HEK293 (cell line): ENCODE results near the gene NIPBL.
"Not testable (repeated sequence)": the region's sequence is repeated elsewhere in the genome, so short reads cannot be mapped to it uniquely, and the experiment has no call there.

Experiments
- CTCF ChIA-PET: fragments of 350-600 bp; formaldehyde crosslinking; extraction: SDS; loops from one replicate; lab custom pipeline; 2021; ENCODE audit warnings: antibody characterized with exemption; lab: Yijun Ruan, JAX
- POLR2A ChIA-PET: fragments of 300-600 bp; formaldehyde crosslinking; extraction: SDS; loops from one replicate; lab custom pipeline; 2020; ENCODE audit warnings: antibody characterized with exemption, inconsistent platforms; lab: Yijun Ruan, JAX
- H3K27ac ChIP-seq: fragments of 200-500 bp; sonication (Bioruptor generic); 2 replicates; pipeline ENCODE4 v1.5.1; 2014; ENCODE audit warnings: low read depth, low read length, control low read depth, inconsistent platforms; ENCODE audit errors: extremely low read depth
- H3K36me3 ChIP-seq, 2 experiments: fragments of 200-500 bp in 1 of 2; sonication (Bioruptor generic) in 1 of 2; 1 replicate in 1 of 2; 2 replicates in 1 of 2; pipeline ENCODE4 v1.5.1; 2014 to 2017; ENCODE audit warnings: inconsistent platforms in 2 of 2, low read length in 2 of 2; ENCODE audit not compliant: control insufficient read depth in 2 of 2, insufficient read depth in 1 of 2
- H3K4me1 ChIP-seq: fragments of 200-500 bp; sonication (Bioruptor generic); 2 replicates; pipeline ENCODE4 v1.5.1; 2014; ENCODE audit warnings: mild to moderate bottlenecking, low read length, inconsistent platforms; ENCODE audit not compliant: control insufficient read depth, insufficient read depth
- H3K4me3 ChIP-seq: 2 replicates; pipeline ENCODE4 v1.5.1; 2011; ENCODE audit warnings: low read depth, mild to moderate bottlenecking, control low read depth, low read length, moderate library complexity
- H3K9me3 ChIP-seq: fragments of 200-500 bp; sonication (Bioruptor generic); 2 replicates; pipeline ENCODE4 v1.5.1; 2014; ENCODE audit warnings: low read depth, low read length, inconsistent platforms; ENCODE audit not compliant: control insufficient read depth, insufficient read depth
- BCL11B ChIP-seq: fragments of 450-650 bp; formaldehyde crosslinking; IDR thresholded peaks from 2 replicates; pipeline ENCODE4 v1.5.1; 2016; ENCODE audit warnings: low read depth, missing biosample characterization, missing genetic modification characterization
- GLI2 ChIP-seq: fragments of 450-650 bp; formaldehyde crosslinking; IDR thresholded peaks from 2 replicates; pipeline ENCODE4; 2017; ENCODE audit warnings: missing biosample characterization, missing genetic modification characterization, low read depth, borderline replicate concordance
- ZBTB48 ChIP-seq: fragments of 450-650 bp; formaldehyde crosslinking; IDR thresholded peaks from 2 replicates; pipeline ENCODE4 v1.5.1; 2016; ENCODE audit warnings: missing biosample characterization, missing genetic modification characterization
- ZNF112 ChIP-seq: fragments of 450-650 bp; formaldehyde crosslinking; IDR thresholded peaks from 2 replicates; pipeline ENCODE4 v1.5.0; 2017; ENCODE audit warnings: missing biosample characterization, missing genetic modification characterization
- ZNF114 ChIP-seq: fragments of 450-650 bp; formaldehyde crosslinking; IDR thresholded peaks from 2 replicates; pipeline ENCODE4 v1.5.0; 2017; ENCODE audit warnings: missing biosample characterization, missing genetic modification characterization
- ZNF138 ChIP-seq: fragments of 450-650 bp; formaldehyde crosslinking; IDR thresholded peaks from 2 replicates; pipeline ENCODE4 v1.5.1; 2016; ENCODE audit warnings: missing biosample characterization, missing genetic modification characterization, borderline replicate concordance
- ZNF140 ChIP-seq: fragments of 450-650 bp; formaldehyde crosslinking; IDR thresholded peaks from 2 replicates; pipeline ENCODE4 v1.5.1; 2016; ENCODE audit warnings: missing biosample characterization, missing genetic modification characterization
- ZNF146 ChIP-seq: fragments of 450-650 bp; formaldehyde crosslinking; IDR thresholded peaks from 2 replicates; pipeline ENCODE4 v1.5.1; 2016; ENCODE audit warnings: missing biosample characterization, missing genetic modification characterization
- ZNF174 ChIP-seq: fragments of 450-650 bp; formaldehyde crosslinking; IDR thresholded peaks from 2 replicates; pipeline ENCODE4 v1.5.0; 2017; ENCODE audit warnings: missing biosample characterization, mild to moderate bottlenecking, missing genetic modification characterization
- ZNF302 ChIP-seq: fragments of 450-650 bp; formaldehyde crosslinking; IDR thresholded peaks from 2 replicates; pipeline ENCODE4 v1.5.1; 2016; ENCODE audit warnings: missing biosample characterization, missing genetic modification characterization, low read depth
- TF ChIP-seq, protein P1 (sequence below): fragments of 450-650 bp; formaldehyde crosslinking; IDR thresholded peaks from 2 replicates; pipeline ENCODE4 v1.5.1; 2017; ENCODE audit warnings: missing biosample characterization, missing genetic modification characterization
- TF ChIP-seq, protein P2 (sequence below): fragments of 450-650 bp; formaldehyde crosslinking; IDR thresholded peaks from 2 replicates; pipeline ENCODE4 v1.5.1; 2016; ENCODE audit warnings: missing biosample characterization, missing genetic modification characterization
- TF ChIP-seq, protein P3 (sequence below): fragments of 450-650 bp; formaldehyde crosslinking; IDR thresholded peaks from 2 replicates; pipeline ENCODE4 v1.5.1; 2016; ENCODE audit warnings: missing biosample characterization, missing genetic modification characterization
- TF ChIP-seq, protein P4 (sequence below): fragments of 450-650 bp; formaldehyde crosslinking; conservative IDR thresholded peaks from 2 replicates; pipeline ENCODE4 v1.5.1; 2016; ENCODE audit warnings: low read depth, missing biosample characterization, missing genetic modification characterization

Gene NIPBL

DNA sequence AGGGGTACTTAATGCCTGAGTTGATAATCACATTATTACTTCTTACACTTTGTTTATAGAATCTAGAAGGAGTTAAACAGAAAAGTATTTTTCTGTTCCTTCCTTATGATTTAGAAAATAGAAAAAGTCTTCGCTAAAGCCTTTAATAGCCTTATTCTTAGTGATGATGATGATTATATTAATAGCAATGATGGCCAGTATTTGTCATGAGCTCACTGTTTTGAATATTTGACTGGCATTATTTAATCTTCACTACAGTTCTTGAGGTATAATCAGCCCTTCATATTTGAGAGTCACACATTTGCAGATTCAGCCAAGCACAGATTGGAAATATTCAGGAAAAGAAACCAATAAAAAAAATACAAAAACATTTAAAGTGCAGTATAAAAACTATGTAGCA is 23.3 kb downstream of the NIPBL start:
- POLR2A ChIA-PET: no interaction called here
- TF ChIP-seq, protein P1, sequence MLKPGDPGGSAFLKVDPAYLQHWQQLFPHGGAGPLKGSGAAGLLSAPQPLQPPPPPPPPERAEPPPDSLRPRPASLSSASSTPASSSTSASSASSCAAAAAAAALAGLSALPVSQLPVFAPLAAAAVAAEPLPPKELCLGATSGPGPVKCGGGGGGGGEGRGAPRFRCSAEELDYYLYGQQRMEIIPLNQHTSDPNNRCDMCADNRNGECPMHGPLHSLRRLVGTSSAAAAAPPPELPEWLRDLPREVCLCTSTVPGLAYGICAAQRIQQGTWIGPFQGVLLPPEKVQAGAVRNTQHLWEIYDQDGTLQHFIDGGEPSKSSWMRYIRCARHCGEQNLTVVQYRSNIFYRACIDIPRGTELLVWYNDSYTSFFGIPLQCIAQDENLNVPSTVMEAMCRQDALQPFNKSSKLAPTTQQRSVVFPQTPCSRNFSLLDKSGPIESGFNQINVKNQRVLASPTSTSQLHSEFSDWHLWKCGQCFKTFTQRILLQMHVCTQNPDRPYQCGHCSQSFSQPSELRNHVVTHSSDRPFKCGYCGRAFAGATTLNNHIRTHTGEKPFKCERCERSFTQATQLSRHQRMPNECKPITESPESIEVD: peak; percentile 15; the same call in 1 of the 2 replicates
- TF ChIP-seq GLI2 (tag by site-specific recombination): no peak
- Histone ChIP-seq H3K9me3 (peaks cover 2% of the 10 kb centered on the region; the same call in 1 of the 2 replicates), H3K4me1 (peaks cover 14% of the 10 kb centered on the region), H3K36me3 (no peaks in the 10 kb centered on the region), H3K27ac (no peak overlapping the region), H3K4me3 (no peak overlapping the region)
- CTCF ChIA-PET: interaction anchor here (1.6 kb wide), 1 partner anchor 15 kb away, joined by 3 read pairs; no protein-coding TSS in a partner anchor

DNA sequence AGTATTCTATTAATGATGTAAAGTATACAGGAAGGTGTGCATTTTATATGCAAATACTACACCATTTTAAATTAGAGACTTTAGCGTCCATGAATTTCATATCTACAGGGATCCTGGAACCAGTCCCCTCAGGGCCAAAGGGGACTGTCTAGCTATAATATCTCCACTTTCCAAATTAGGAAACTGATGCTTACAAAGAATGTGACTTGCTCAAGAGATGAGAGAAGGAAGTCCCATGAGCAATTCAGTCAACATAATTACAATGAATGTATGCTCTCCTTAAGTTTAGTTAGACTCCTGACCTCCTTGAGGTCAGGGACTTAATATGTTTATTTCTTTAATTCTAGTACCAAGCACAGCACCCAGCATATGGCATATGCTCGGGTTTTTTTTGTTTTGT is 23.7 kb downstream of the NIPBL start:
- CTCF ChIA-PET: interaction anchor here (1.6 kb wide), 1 partner anchor 15 kb away, joined by 3 read pairs; no protein-coding TSS in a partner anchor
- POLR2A ChIA-PET: no interaction called here

DNA sequence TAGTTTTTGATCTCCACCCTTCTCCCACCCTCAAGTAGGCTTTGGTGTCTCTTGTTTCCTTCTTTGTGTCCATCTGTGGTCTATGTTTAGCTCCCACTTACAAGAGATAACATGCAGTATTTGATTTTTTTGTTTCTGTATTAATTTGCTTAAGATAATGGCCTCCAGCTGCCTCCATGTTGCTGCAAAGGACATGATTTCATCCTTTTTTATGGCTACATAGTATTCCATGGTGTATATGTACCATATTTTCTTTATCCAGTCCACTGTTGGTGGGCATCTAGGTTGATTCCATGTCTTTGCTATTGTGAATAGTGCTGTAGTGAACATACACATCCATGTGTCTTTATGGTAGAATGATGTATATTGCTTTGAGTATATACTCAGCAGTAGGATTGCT is 24.5 kb downstream of the NIPBL start:
- H3K4me1 ChIP-seq: peaks cover 14% of the 10 kb centered on the region
- CTCF ChIA-PET: interaction anchor here (1.6 kb wide), 1 partner anchor 14 kb away, joined by 3 read pairs; no protein-coding TSS in a partner anchor
- H3K27ac ChIP-seq, H3K9me3 ChIP-seq, POLR2A ChIA-PET, H3K36me3 ChIP-seq, H3K4me3 ChIP-seq: not testable (repeated sequence)
- peak; percentile 95 for TF ChIP-seq ZNF146 (tag by site-specific recombination)
- TF ChIP-seq, protein P2, sequence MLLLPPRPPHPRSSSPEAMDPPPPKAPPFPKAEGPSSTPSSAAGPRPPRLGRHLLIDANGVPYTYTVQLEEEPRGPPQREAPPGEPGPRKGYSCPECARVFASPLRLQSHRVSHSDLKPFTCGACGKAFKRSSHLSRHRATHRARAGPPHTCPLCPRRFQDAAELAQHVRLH (tag by site-specific recombination): peak; percentile 75; the same call in 1 of the 2 replicates
- TF ChIP-seq, protein P3, sequence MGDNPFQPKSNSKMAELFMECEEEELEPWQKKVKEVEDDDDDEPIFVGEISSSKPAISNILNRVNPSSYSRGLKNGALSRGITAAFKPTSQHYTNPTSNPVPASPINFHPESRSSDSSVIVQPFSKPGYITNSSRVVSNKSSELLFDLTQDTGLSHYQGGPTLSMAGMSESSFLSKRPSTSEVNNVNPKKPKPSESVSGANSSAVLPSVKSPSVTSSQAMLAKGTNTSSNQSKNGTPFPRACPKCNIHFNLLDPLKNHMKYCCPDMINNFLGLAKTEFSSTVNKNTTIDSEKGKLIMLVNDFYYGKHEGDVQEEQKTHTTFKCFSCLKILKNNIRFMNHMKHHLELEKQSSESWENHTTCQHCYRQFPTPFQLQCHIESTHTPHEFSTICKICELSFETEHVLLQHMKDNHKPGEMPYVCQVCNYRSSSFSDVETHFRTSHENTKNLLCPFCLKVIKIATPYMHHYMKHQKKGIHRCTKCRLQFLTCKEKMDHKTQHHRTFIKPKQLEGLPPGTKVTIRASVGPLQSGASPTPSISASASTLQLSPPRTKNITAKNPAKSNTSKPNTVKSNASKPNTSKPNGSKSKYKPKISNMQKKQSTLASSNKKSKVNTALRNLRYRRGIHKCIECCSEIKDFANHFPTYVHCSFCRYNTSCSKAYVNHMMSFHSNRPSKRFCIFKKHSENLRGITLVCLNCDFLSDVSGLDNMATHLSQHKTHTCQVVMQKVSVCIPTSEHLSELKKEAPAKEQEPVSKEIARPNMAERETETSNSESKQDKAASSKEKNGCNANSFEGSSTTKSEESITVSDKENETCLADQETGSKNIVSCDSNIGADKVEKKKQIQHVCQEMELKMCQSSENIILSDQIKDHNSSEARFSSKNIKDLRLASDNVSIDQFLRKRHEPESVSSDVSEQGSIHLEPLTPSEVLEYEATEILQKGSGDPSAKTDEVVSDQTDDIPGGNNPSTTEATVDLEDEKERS (tag by site-specific recombination): 0 out of 2 replicates have a peak, but pooled peaks have one; percentile 42

More for the DNA sequence above, 23.7 kb downstream of the NIPBL start:
- H3K9me3 ChIP-seq: peaks cover 2% of the 10 kb centered on the region; the same call in 1 of the 2 replicates
- no peak overlapping the region for H3K27ac ChIP-seq
- no peak overlapping the region for H3K4me3 ChIP-seq
- H3K4me1 ChIP-seq: peaks cover 14% of the 10 kb centered on the region
- TF ChIP-seq BCL11B (tag by site-specific recombination) (no peak), ZNF114 (tag by site-specific recombination) (no peak)
- H3K36me3 ChIP-seq: no peaks in the 10 kb centered on the region

DNA sequence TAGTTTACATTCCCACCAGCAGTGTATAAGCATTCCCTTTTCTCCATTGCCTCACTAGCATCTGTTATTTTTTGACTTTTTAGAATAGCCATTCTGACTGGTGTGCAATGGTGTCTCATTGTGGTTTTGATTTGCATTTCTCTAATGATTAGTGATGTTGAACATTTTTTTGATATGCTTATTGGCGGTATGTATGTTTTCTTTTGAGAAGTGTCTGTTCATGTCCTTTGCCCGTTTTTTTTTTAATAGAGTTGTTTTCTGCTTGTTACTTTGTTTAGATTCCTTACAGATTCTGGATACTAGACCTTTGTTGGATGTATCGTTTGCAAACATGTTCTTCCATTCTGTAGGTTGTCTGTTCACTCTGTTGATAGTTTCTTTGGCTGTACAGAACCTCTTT is 25.3 kb downstream of the NIPBL start:
- Histone ChIP-seq H3K4me3 (no peak overlapping the region), H3K27ac (no peak overlapping the region), H3K36me3 (no peaks in the 10 kb centered on the region), H3K4me1 (peaks cover 14% of the 10 kb centered on the region), H3K9me3 (peaks cover 2% of the 10 kb centered on the region; the same call in 1 of the 2 replicates)
- POLR2A ChIA-PET: no interaction called here
- CTCF ChIA-PET: no interaction called here
- TF ChIP-seq, protein P4, sequence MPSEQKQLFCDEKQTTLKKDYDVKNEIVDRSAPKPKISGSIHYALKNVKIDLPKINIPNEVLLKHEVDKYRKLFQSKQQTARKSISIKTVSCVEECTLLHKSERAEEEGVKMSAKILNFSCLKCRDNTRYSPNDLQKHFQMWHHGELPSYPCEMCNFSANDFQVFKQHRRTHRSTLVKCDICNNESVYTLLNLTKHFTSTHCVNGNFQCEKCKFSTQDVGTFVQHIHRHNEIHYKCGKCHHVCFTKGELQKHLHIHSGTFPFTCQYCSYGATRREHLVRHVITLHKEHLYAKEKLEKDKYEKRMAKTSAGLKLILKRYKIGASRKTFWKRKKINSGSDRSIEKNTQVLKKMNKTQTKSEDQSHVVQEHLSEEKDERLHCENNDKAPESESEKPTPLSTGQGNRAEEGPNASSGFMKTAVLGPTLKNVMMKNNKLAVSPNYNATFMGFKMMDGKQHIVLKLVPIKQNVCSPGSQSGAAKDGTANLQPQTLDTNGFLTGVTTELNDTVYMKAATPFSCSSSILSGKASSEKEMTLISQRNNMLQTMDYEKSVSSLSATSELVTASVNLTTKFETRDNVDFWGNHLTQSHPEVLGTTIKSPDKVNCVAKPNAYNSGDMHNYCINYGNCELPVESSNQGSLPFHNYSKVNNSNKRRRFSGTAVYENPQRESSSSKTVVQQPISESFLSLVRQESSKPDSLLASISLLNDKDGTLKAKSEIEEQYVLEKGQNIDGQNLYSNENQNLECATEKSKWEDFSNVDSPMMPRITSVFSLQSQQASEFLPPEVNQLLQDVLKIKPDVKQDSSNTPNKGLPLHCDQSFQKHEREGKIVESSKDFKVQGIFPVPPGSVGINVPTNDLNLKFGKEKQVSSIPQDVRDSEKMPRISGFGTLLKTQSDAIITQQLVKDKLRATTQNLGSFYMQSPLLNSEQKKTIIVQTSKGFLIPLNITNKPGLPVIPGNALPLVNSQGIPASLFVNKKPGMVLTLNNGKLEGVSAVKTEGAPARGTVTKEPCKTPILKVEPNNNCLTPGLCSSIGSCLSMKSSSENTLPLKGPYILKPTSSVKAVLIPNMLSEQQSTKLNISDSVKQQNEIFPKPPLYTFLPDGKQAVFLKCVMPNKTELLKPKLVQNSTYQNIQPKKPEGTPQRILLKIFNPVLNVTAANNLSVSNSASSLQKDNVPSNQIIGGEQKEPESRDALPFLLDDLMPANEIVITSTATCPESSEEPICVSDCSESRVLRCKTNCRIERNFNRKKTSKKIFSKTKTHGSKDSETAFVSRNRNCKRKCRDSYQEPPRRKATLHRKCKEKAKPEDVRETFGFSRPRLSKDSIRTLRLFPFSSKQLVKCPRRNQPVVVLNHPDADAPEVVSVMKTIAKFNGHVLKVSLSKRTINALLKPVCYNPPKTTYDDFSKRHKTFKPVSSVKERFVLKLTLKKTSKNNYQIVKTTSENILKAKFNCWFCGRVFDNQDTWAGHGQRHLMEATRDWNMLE (tag by site-specific recombination): no peak
- TF ChIP-seq ZNF112 (tag by site-specific recombination) (no peak), ZBTB48 (no peak), ZNF174 (no peak), ZNF140 (tag by site-specific recombination) (no peak), ZNF302 (tag by site-specific recombination) (no peak), ZNF138 (tag by site-specific recombination) (no peak)
- TF ChIP-seq, protein P1: no peak
